SK-N-SH treated with all-trans-retinoic acid at 6 μM for 48 hours (cell line): ENCODE measurements around the gene ST6GALNAC1.

Experiments
- ARNTL ChIP-seq: fragments of 450-650 bp; formaldehyde crosslinking; IDR thresholded peaks from 2 replicates; pipeline ENCODE4 v1.5.0; 2020; ENCODE audit warnings: low read depth, mild to moderate bottlenecking, moderate library complexity, borderline replicate concordance
- CREB5 ChIP-seq: fragments of 250-450 bp; sonication (Bioruptor Pico); IDR thresholded peaks from 2 replicates; pipeline ENCODE4 v1.5.1; 2020; ENCODE audit warnings: low read depth, mild to moderate bottlenecking, moderate library complexity
- CSDC2 ChIP-seq: fragments of 250-450 bp; sonication (Bioruptor Pico); IDR thresholded peaks from 2 replicates; pipeline ENCODE4 v1.5.0; 2020; ENCODE audit warnings: mild to moderate bottlenecking, moderate library complexity
- PATZ1 ChIP-seq: fragments of 250-450 bp; sonication (Bioruptor Pico); IDR thresholded peaks from 2 replicates; pipeline ENCODE4 v1.8.0; 2020; ENCODE audit warnings: mild to moderate bottlenecking, moderate library complexity, borderline replicate concordance
- POU6F1 ChIP-seq: fragments of 250-450 bp; sonication (Bioruptor Pico); IDR thresholded peaks from 2 replicates; pipeline ENCODE4 v1.8.0; 2021; ENCODE audit warnings: low read depth, mild to moderate bottlenecking, moderate library complexity, borderline replicate concordance
- PPARA ChIP-seq: fragments of 250-450 bp; sonication (Bioruptor Pico); IDR thresholded peaks from 2 replicates; pipeline ENCODE4 v1.5.0; 2020; ENCODE audit warnings: mild to moderate bottlenecking, borderline replicate concordance
- RARB ChIP-seq: fragments of 250-450 bp; sonication (Bioruptor Pico); IDR thresholded peaks from 2 replicates; pipeline ENCODE4 v1.8.0; 2021; ENCODE audit warnings: mild to moderate bottlenecking, moderate library complexity
- SNAI2 ChIP-seq: fragments of 250-450 bp; sonication (Bioruptor Pico); IDR thresholded peaks from 2 replicates; pipeline ENCODE4 v1.5.0; 2020; ENCODE audit warnings: mild to moderate bottlenecking, moderate library complexity
- ZFP30 ChIP-seq: fragments of 450-650 bp; formaldehyde crosslinking; IDR thresholded peaks from 2 replicates; pipeline ENCODE4 v1.5.0; 2022; ENCODE audit warnings: mild to moderate bottlenecking, moderate library complexity
- ZNF565 ChIP-seq: fragments of 450-650 bp; formaldehyde crosslinking; conservative IDR thresholded peaks from 2 replicates; pipeline ENCODE4 v1.5.0; 2020; ENCODE audit warnings: low read depth, mild to moderate bottlenecking, moderate library complexity

- TF ChIP-seq CREB5 = no peak
- no peak for TF ChIP-seq ZNF565 (CRISPR knock-in tag)
- no peak for TF ChIP-seq PATZ1 (CRISPR knock-in tag)
- no peak for TF ChIP-seq PPARA (CRISPR knock-in tag)
- no peak for TF ChIP-seq SNAI2 (CRISPR knock-in tag)
- TF ChIP-seq RARB (CRISPR knock-in tag) = no peak
- no peak for TF ChIP-seq POU6F1 (CRISPR knock-in tag)
- TF ChIP-seq CSDC2 (CRISPR knock-in tag) = no peak
- TF ChIP-seq ZFP30 (CRISPR knock-in tag) = no peak
- TF ChIP-seq ARNTL (CRISPR knock-in tag) = no peak
Observed at GRCh38 chr17:76643553-76644148, at the start of gene ST6GALNAC1.
